GM12891 (cell line): ENCODE results near the gene ADNP.

Experiments used
- POLR2A ChIP-seq: IDR thresholded peaks from 2 replicates; pipeline ENCODE4 v1.6.1; 2011; ENCODE audit warnings: low read depth, low read length, control low read depth
- POLR2AphosphoS5 ChIP-seq: IDR thresholded peaks from 2 replicates; pipeline ENCODE4 v1.6.1; 2011; ENCODE audit warnings: low read depth, low read length, control low read depth
- POU2F2 ChIP-seq: IDR thresholded peaks from 2 replicates; pipeline ENCODE4 v1.6.1; 2011; ENCODE audit warnings: low read depth, mild to moderate bottlenecking, control low read depth, low read length, moderate library complexity
- SPI1 ChIP-seq: IDR thresholded peaks from 2 replicates; pipeline ENCODE4 v1.6.1; 2011; ENCODE audit warnings: low read depth, low read length, control low read depth
- TAF1 ChIP-seq: IDR thresholded peaks from 2 replicates; pipeline ENCODE4 v1.6.1; 2011; ENCODE audit warnings: low read depth, low read length, control low read depth

- TF ChIP-seq POLR2AphosphoS5 (no peak), POLR2A (no peak), TAF1 (no peak), POU2F2 (peak; percentile 23; the same call in 1 of the 2 replicates), SPI1 (peak; percentile 96)
Measured at GRCh38 chr20:50848846-50849673, 82.2 kb downstream of the ADNP start.
